Measurements from ENCODE around the gene SLC1A3.
A peak's percentile ranks its signal among the peaks of the same experiment; 100 is the strongest.

SLC1A3 gene

DNA sequence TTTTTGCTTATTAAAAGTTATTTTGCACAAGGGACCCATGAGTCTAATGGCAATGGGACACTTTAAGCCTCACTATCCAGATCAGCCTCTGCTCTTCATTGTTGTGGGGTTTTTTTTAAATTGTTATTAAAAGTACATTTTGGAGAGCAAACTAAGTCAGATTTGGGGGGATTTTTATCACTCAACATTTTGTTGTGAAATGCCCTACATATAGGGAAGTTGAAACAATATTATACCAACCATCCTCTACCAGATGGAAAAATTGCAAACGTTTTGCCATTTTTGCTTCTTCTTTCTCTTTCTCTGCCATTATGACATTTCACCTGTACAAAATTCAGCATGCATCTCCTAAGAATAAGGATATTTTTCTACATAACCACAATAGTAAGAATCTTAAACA lies 75.3 kb downstream of the SLC1A3 start:
- Mint-ChIP-seq H3K9me3 (no peaks in the 10 kb centered on the region), H3K27ac (no peak overlapping the region), H3K27me3 (peaks cover 10 to 47% of the 10 kb centered on the region in 2 donors), H3K4me1 (ENCODE audit: low read depth in 2 of 2) (peaks cover 0 to 1% of the 10 kb centered on the region in 2 donors), H3K36me3 (ENCODE audit: insufficient read depth) (no peaks in the 10 kb centered on the region), H3K4me3 (no peak overlapping the region)
- ATAC-seq (replicated peaks) (no peak), DNase-seq (no peak)

DNA sequence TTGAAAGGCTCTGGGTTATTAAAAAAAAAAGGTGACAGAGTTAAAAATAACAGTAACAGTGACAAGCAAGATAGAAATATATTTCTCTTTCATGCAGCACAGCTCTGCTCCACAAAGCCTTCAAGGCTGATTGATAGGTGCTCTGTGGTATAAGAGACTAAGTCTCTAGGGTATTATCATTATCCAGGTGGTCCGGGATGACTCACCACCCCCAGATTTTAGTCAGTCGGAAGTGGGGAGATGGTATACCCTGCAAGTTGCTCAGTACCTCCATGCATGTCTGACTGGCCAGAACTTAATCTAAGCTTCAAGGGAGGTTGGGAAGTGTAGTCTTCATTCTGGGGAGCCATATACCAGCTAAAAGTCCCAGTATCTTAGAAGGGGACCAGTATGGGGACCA lies 76.1 kb downstream of the SLC1A3 start:
- DNase-seq (no peak), ATAC-seq (replicated peaks) (no peak)
- Mint-ChIP-seq H3K9me3 (no peaks in the 10 kb centered on the region), H3K27me3 (peaks cover 10 to 47% of the 10 kb centered on the region in 2 donors), H3K27ac (no peak overlapping the region), H3K4me3 (no peak overlapping the region), H3K36me3 (ENCODE audit: insufficient read depth) (no peaks in the 10 kb centered on the region), H3K4me1 (ENCODE audit: low read depth in 2 of 2) (peaks cover 0 to 1% of the 10 kb centered on the region in 2 donors)

DNA sequence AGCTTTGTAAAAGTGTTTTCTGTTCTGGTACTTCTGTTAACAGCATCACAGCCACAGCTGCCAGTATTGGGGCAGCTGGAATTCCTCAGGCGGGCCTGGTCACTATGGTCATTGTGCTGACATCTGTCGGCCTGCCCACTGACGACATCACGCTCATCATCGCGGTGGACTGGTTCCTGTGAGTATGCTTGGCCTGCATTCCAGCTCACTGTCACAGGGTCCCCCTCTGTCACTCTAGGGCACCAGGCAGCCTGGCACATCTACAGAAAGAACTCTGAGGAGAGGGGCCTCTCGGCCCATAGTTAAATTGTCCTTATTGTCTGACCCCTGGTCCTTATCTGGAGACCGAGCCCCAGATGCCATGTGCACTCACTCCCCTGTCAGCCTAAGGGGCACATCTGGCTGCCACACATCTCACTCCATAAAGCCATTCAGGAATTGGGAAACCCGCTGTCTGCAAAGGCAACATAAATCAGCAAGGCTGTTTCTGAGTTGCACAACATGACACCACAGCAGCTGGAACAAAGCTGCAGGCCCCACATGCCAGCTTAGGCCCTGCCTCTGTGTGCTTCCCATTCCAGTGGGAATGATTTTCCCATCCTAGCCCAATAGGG lies 77.5 kb downstream of the SLC1A3 start:
- Mint-ChIP-seq H3K36me3 (ENCODE audit: insufficient read depth) (no peaks in the 10 kb centered on the region), H3K27ac (no peak overlapping the region), H3K4me3 (no peak overlapping the region), H3K4me1 (ENCODE audit: low read depth in 2 of 2) (peaks cover 0 to 1% of the 10 kb centered on the region in 2 donors), H3K27me3 (peaks cover 9 to 39% of the 10 kb centered on the region in 2 donors), H3K9me3 (no peaks in the 10 kb centered on the region)
- DNase-seq, result no peak
- ATAC-seq (replicated peaks), result no peak

DNA sequence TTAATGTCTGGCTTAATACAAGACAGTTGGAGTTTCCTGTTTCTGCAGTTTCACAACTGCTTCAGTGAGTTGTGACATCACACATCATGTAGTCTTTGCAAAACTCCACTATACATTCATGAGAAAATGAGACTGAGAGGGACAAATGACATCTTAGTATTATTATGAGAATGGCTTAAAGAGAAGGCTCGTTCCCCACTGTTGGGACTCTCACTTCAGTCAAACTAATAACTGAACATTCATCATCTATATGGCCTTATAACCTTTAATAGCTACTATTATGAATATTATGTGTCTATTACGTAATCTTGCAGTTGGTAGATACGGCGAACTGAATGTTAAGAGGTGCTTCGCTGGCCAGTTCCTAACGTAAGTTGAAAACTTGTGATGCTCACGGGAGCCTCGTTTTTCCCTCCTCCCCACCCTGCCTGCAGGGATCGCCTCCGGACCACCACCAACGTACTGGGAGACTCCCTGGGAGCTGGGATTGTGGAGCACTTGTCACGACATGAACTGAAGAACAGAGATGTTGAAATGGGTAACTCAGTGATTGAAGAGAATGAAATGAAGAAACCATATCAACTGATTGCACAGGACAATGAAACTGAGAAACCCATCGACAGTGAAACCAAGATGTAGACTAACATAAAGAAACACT lies 79.4 kb downstream of the SLC1A3 start:
- H3K4me3 Mint-ChIP-seq, result no peak overlapping the region
- no peaks in the 10 kb centered on the region for H3K36me3 Mint-ChIP-seq (ENCODE audit: insufficient read depth)
- no peak overlapping the region for H3K27ac Mint-ChIP-seq
- DNase-seq (no peak), ATAC-seq (replicated peaks) (no peak)
- peaks cover 12 to 35% of the 10 kb centered on the region in 2 donors for H3K27me3 Mint-ChIP-seq
- H3K4me1 Mint-ChIP-seq (ENCODE audit: low read depth in 2 of 2), result peaks cover 7 to 8% of the 10 kb centered on the region in 2 donors
- no peaks in the 10 kb centered on the region for H3K9me3 Mint-ChIP-seq

- peaks cover 19 to 47% of the 10 kb centered on the region in 2 donors for H3K27me3 Mint-ChIP-seq
- H3K9me3 Mint-ChIP-seq, result no peaks in the 10 kb centered on the region
- H3K4me1 Mint-ChIP-seq (ENCODE audit: low read depth in 2 of 2), result peaks cover 8 to 10% of the 10 kb centered on the region in 2 donors
- ATAC-seq (replicated peaks), result no peak
- no peaks in the 10 kb centered on the region for H3K36me3 Mint-ChIP-seq (ENCODE audit: insufficient read depth)
- no peak overlapping the region for H3K4me3 Mint-ChIP-seq
- H3K27ac Mint-ChIP-seq, result no peak overlapping the region
- no peak for DNase-seq
Observed at GRCh38 chr5:36686881-36687280, 80.5 kb downstream of the SLC1A3 start.

- no peak for DNase-seq
- Mint-ChIP-seq H3K27ac (no peak overlapping the region), H3K36me3 (ENCODE audit: insufficient read depth) (no peaks in the 10 kb centered on the region), H3K9me3 (no peaks in the 10 kb centered on the region), H3K4me1 (ENCODE audit: low read depth in 2 of 2) (peaks cover 8 to 10% of the 10 kb centered on the region in 2 donors), H3K27me3 (peaks cover 19 to 62% of the 10 kb centered on the region in 2 donors), H3K4me3 (no peak overlapping the region)
- ATAC-seq (replicated peaks), result no peak
Observed at GRCh38 chr5:36688722-36689121, 82.3 kb downstream of the SLC1A3 start.

- H3K9me3 Mint-ChIP-seq, result no peaks in the 10 kb centered on the region
- no peak for DNase-seq
- no peak overlapping the region for H3K4me3 Mint-ChIP-seq
Observed at GRCh38 chr5:36689225-36689624, 82.8 kb downstream of the SLC1A3 start.

GRCh38 chr5:36690041-36690961 lies 83.9 kb downstream of the SLC1A3 start:
- ATAC-seq (replicated peaks) (peak; percentile 82), DNase-seq (peak; percentile 24 to 51 (median 32))
- peak overlapping the region; percentile 60 to 70 for H3K4me3 Mint-ChIP-seq
- H3K9me3 Mint-ChIP-seq, result no peaks in the 10 kb centered on the region
- H3K27ac Mint-ChIP-seq, result peak overlapping the region; percentile 1 to 54
- peaks cover 19 to 50% of the 10 kb centered on the region in 2 donors for H3K27me3 Mint-ChIP-seq
- H3K4me1 Mint-ChIP-seq (ENCODE audit: low read depth in 2 of 2), result peaks cover 8% of the 10 kb centered on the region in 2 donors
- H3K36me3 Mint-ChIP-seq (ENCODE audit: insufficient read depth), result no peaks in the 10 kb centered on the region

More at GRCh38 chr5:36689225-36689624, 82.8 kb downstream of the SLC1A3 start:
- peaks cover 8 to 10% of the 10 kb centered on the region in 2 donors for H3K4me1 Mint-ChIP-seq (ENCODE audit: low read depth in 2 of 2)
- no peak overlapping the region for H3K27ac Mint-ChIP-seq
- H3K27me3 Mint-ChIP-seq, result peaks cover 19 to 57% of the 10 kb centered on the region in 2 donors
- H3K36me3 Mint-ChIP-seq (ENCODE audit: insufficient read depth), result no peaks in the 10 kb centered on the region
- no peak for ATAC-seq (replicated peaks)

GRCh38 chr5:36691226-36691625 lies 84.8 kb downstream of the SLC1A3 start:
- Mint-ChIP-seq H3K27me3 (peaks cover 19 to 50% of the 10 kb centered on the region in 2 donors), H3K36me3 (ENCODE audit: insufficient read depth) (no peaks in the 10 kb centered on the region), H3K9me3 (no peaks in the 10 kb centered on the region), H3K4me1 (ENCODE audit: low read depth in 2 of 2) (peaks cover 8% of the 10 kb centered on the region in 2 donors), H3K27ac (peak overlapping the region in 1 of 2 donors; percentile 54), H3K4me3 (peak overlapping the region in 1 of 2 donors; percentile 3)
- no peak for ATAC-seq (replicated peaks)
- no peak for DNase-seq

DNA sequence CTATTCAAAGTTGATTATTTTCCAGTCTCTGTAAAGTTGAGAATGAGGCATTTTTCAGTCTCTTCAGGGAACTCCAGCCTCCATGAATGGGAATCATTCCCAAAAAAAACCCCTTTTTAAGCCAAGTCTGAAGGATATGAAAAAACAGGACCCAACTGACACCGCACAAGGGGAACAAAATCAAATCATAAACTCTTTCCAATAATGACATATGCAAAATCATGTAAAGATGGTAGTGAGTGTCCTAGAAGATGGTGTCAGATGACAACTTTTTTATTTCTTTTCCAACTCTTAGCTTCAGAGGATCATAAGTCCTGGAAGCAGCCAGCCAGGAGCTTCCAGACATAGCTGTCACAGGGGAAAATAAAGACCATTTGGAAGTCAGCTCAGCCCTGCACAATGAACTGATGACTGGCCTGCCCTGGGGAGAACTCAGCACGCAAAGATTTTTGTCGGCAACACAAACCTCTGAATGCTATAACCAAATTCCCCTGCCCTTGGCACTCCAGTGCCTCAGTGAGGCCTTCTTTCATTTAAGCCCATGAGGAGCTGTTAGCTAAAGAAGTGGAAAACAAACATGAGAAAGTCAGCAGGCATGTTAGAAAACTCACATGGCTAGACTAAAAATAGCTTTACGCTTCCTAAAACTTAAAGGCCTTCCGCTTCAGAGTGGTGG lies 85.4 kb downstream of the SLC1A3 start:
- H3K4me1 Mint-ChIP-seq (ENCODE audit: low read depth in 2 of 2), result peaks cover 8% of the 10 kb centered on the region in 2 donors
- H3K27ac Mint-ChIP-seq, result no peak overlapping the region
- ATAC-seq (replicated peaks) (no peak), DNase-seq (no peak)
- peak overlapping the region in 1 of 2 donors; percentile 3 for H3K4me3 Mint-ChIP-seq
- H3K27me3 Mint-ChIP-seq, result peaks cover 19 to 46% of the 10 kb centered on the region in 2 donors
- no peaks in the 10 kb centered on the region for H3K9me3 Mint-ChIP-seq
- H3K36me3 Mint-ChIP-seq (ENCODE audit: insufficient read depth), result no peaks in the 10 kb centered on the region

DNA sequence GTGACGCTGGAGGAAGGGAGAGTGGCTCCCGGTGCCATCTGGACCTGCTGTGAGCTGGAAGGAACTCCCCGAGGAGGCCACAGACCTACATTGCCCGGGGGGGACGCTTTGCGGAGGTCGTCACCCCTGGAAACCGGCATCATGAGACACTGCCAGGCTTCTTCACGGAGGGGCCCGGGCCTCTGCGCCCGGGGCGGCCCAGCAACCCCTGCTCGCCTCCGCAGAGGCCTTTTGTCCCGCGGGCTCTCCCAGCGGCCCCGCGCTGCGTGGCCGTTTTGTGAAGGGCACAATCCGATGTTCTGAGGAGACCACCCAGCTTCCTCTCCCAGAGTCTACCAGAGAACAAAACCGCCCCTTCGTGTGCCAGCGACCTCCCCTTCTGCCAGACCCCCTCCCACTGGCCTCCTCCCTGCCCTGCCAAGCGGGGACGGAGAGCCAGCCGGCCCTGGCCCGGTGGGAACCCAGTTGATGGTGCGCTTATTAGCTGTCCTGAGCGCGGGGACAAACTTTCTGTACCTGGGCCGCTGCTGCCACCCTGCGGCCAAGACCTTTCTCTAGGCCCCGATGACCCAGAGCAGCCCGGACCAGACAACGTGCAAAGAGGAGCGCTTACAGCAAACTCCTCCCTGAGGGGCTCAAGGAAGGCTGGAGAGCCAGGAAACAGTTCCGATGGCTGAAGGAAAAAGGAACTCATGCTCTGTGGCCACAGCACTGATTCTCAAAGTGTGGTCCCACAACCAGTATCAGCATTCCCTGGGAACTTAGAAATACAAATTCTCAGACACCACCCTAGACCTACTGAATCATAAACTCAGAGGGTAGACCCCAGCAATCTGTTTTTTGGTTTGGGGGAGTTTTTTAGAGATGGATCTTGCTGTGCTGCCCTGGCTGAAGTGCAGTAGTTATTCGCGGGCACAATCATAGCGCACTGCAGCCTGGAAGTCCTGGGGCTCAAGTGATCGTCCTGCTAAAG lies 86.7 kb downstream of the SLC1A3 start:
- no peak for DNase-seq
- Mint-ChIP-seq H3K9me3 (no peaks in the 10 kb centered on the region), H3K4me1 (ENCODE audit: low read depth in 2 of 2) (peaks cover 8 to 9% of the 10 kb centered on the region in 2 donors), H3K4me3 (peak overlapping the region in 1 of 2 donors; percentile 27), H3K36me3 (ENCODE audit: insufficient read depth) (no peaks in the 10 kb centered on the region), H3K27me3 (peaks cover 29 to 50% of the 10 kb centered on the region in 2 donors), H3K27ac (no peak overlapping the region)
- ATAC-seq (replicated peaks), result peak; percentile 29

GRCh38 chr5:36694351-36694750 lies 87.9 kb downstream of the SLC1A3 start:
- H3K4me3 Mint-ChIP-seq, result no peak overlapping the region
- H3K27ac Mint-ChIP-seq, result no peak overlapping the region
- no peak for ATAC-seq (replicated peaks)
- no peaks in the 10 kb centered on the region for H3K9me3 Mint-ChIP-seq
- DNase-seq, result no peak
- no peaks in the 10 kb centered on the region for H3K36me3 Mint-ChIP-seq (ENCODE audit: insufficient read depth)
- H3K4me1 Mint-ChIP-seq (ENCODE audit: low read depth in 2 of 2), result peaks cover 8 to 9% of the 10 kb centered on the region in 2 donors
- peaks cover 33 to 52% of the 10 kb centered on the region in 2 donors for H3K27me3 Mint-ChIP-seq

Data from effector memory CD8-positive, alpha-beta T cell (primary cell).